Large intestine (tissue), 3 donors: Measurements from ENCODE around the gene UBE2J1. TPM values are rescaled to one million over a fixed set of nuclear protein-coding genes. Genes with fewer than 3 reads are reported as not detected.

Experiments used
- DNase-seq, 2 donors: peaks; one replicate each; pipeline versions ENCODE4 v3.0.0 to v3.0.0-alpha.2; 2013
- H3K27ac ChIP-seq: one replicate; pipeline ENCODE4 v1.5.1; 2013; ENCODE audit warnings: low read length
- H3K27me3 ChIP-seq: 2 replicates; pipeline ENCODE4 v1.6.1; 2013; ENCODE audit warnings: low read length; ENCODE audit not compliant: control insufficient read depth, insufficient read depth
- H3K36me3 ChIP-seq: 2 replicates; pipeline ENCODE4 v1.6.1; 2013; ENCODE audit warnings: low read length; ENCODE audit not compliant: control insufficient read depth, insufficient read depth
- H3K4me1 ChIP-seq: one replicate; pipeline ENCODE4 v1.6.1; 2013; ENCODE audit warnings: low read length; ENCODE audit not compliant: control insufficient read depth, insufficient read depth
- H3K4me3 ChIP-seq: one replicate; pipeline ENCODE4 v1.5.1; 2013; ENCODE audit warnings: low read length
- H3K9me3 ChIP-seq: one replicate; pipeline ENCODE4 v1.6.1; 2013; ENCODE audit warnings: mild to moderate bottlenecking, low read depth, low read length, moderate library complexity; ENCODE audit not compliant: control insufficient read depth
- WGBS: methylation state at CpG from one replicate; pipeline ENCODE4 v1.1.5; 2013; ENCODE audit warnings: low lambda C conversion rate; ENCODE audit not compliant: insufficient coverage; 5-methylcytosine and 5-hydroxymethylcytosine counted together
- polyA plus RNA-seq: library from polyadenylated mRNA; unstranded; fragments of 120-200 nt; gene quantifications from one replicate; pipeline ENCODE4 v1.2.1, GENCODE V29; 2013

The UBE2J1 gene
- polyA plus RNA-seq, 1 donor, result 42.7 TPM

DNA sequence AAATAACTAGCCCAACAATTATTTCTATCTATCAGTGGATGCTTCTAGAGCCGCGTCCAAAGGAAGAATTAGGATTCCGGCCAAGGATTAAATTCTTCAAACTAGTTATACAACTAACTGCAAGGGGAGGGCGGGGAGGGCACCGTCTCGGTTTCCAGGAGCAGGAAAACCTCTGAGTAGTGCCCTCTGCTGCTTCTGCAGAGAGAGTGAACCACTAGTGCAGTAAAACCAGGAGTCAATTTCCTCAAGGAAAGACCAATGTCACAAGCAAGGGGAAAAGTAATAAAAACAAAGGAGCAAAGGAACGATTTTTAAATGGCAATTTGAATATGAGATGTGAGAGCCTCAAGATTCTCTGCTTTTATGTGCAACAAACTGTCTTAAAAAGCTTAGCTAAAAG lies 16.5 kb upstream of the UBE2J1 start:
- Histone ChIP-seq H3K36me3 (peaks cover 2% of the 10 kb centered on the region), H3K27ac (no peak overlapping the region), H3K4me1 (no peaks in the 10 kb centered on the region), H3K4me3 (no peak overlapping the region), H3K9me3 (no peaks in the 10 kb centered on the region), H3K27me3 (no peaks in the 10 kb centered on the region)
- DNase-seq, result peak; percentile 19 to 25
- WGBS, result no CpG with 5 or more reads among the region's 7 CpGs

DNA sequence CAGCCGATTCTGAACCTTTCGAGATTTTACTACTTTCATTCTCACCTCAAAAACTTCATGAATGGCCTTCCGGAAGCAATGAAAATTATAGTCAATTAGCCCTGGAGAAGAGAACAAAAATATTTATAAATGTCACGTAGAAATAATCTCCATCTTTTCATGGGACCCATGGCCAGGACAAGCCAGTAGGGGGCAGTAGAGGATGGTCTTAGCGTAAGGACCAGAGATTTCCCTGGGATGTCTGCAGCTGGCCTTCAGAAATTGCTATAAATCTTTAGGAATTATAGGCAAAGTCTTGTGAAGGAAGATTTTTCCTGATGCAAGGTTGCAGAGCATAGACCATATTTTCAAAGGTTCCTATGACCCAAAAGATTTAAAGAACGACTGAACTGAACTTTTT lies 15.6 kb upstream of the UBE2J1 start:
- no peaks in the 10 kb centered on the region for H3K27me3 ChIP-seq
- H3K4me1 ChIP-seq, result no peaks in the 10 kb centered on the region
- H3K4me3 ChIP-seq, result no peak overlapping the region
- peak; percentile 23 to 35 for DNase-seq
- WGBS, result 17% methylated on average over 3 of the region's 6 CpGs
- no peaks in the 10 kb centered on the region for H3K9me3 ChIP-seq
- H3K36me3 ChIP-seq, result peaks cover 2% of the 10 kb centered on the region
- no peak overlapping the region for H3K27ac ChIP-seq

DNA sequence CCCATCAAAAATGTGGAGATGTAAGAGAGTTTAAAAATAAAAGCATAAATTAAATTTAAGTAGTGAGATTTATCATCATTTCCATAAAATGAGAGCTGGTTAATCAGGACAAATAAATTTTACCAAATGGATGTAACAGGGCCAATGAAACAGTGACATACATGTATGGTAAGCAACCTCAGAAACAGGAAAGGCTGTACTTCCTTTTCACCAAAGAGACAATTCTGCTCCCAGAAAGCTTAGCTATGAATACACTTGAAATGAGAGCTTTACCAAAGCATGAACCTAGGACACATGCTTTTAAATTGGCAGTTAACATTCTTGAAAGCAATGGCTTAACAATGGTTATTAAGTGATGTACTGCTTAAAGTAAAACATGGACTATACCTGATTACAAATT lies 12.1 kb upstream of the UBE2J1 start:
- no peak for DNase-seq
- Histone ChIP-seq H3K4me3 (no peak overlapping the region), H3K27ac (no peak overlapping the region), H3K36me3 (peaks cover 2% of the 10 kb centered on the region), H3K4me1 (no peaks in the 10 kb centered on the region), H3K9me3 (no peaks in the 10 kb centered on the region), H3K27me3 (no peaks in the 10 kb centered on the region)

DNA sequence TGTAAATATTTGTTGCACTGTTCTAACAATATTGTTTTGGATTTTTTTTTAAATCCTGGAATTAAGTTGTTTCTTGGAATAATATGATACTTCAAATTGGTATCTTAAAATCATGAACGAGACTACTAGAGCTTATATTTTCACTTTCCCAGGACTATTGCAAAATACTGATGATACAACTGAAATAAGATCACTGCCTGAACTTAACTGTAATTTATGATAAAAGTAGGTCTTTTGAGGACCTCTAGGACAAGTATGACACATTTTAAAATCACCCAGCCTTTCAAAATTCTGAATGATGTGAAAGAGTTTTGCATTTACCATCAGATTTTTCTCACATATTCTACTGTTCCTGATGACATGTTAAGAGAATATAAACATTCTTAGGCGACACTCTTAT lies 8.6 kb upstream of the UBE2J1 start:
- no peaks in the 10 kb centered on the region for H3K27me3 ChIP-seq
- WGBS, result 100% methylated on average over 1 of the region's 2 CpGs
- no peaks in the 10 kb centered on the region for H3K9me3 ChIP-seq
- H3K4me1 ChIP-seq, result no peaks in the 10 kb centered on the region
- H3K36me3 ChIP-seq, result peaks cover 2% of the 10 kb centered on the region
- no peak overlapping the region for H3K27ac ChIP-seq
- no peak overlapping the region for H3K4me3 ChIP-seq
- DNase-seq, result no peak

DNA sequence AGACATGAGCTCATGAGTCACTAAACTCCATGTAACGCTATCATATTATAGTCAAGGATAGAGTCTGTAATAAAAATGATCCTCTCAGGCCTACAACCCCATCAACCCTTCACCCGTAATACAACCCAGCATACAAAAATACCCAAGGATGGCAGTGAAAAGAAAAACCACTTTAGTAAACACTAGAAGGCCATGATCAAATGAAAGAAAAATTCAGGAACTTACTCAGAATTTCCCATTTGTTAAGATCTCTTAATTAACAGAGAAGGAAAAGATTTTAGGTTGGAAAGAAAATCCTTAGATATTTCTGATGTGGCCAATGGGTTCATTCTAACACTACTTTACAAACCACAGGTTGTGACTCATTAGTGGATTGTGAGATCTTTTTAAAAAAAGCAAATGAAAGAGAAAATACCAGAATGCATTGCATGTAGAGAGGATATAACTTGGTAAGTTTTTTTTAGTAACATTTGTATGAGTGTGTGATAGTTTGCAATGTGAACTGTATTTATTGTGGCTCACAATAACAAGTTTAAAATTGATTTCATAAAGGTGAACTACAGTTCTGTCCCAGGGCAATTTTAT lies 8.0 kb upstream of the UBE2J1 start:
- no CpG with 5 or more reads among the region's 2 CpGs for WGBS
- H3K4me1 ChIP-seq, result no peaks in the 10 kb centered on the region
- no peaks in the 10 kb centered on the region for H3K27me3 ChIP-seq
- DNase-seq, result no peak
- no peaks in the 10 kb centered on the region for H3K9me3 ChIP-seq
- no peaks in the 10 kb centered on the region for H3K36me3 ChIP-seq
- no peak overlapping the region for H3K4me3 ChIP-seq
- no peak overlapping the region for H3K27ac ChIP-seq

DNA sequence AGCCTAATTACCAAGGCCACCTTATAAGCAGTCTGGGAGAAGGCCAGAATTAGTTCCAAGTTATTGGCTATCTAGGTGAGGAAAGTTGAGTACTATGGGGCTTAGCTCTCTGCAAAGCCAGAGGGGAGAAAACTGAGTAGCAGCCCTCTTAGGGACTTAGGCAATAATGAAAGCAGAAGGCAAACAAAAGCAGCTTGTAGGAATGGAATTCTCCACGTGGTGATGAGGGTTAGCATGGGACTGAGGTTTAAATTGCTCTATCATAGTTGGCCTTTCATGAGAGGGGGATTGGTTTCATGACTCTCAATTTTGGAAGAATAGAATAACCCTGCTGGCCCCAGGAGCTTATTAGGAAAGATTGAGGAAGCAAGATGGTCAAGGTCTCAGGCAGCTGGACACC lies 7.0 kb upstream of the UBE2J1 start:
- H3K4me1 ChIP-seq, result no peaks in the 10 kb centered on the region
- no peak overlapping the region for H3K4me3 ChIP-seq
- no peaks in the 10 kb centered on the region for H3K27me3 ChIP-seq
- DNase-seq, result no peak
- no peaks in the 10 kb centered on the region for H3K9me3 ChIP-seq
- H3K36me3 ChIP-seq, result no peaks in the 10 kb centered on the region
- no peak overlapping the region for H3K27ac ChIP-seq
- no CpG with 5 or more reads among the region's 1 CpG for WGBS

DNA sequence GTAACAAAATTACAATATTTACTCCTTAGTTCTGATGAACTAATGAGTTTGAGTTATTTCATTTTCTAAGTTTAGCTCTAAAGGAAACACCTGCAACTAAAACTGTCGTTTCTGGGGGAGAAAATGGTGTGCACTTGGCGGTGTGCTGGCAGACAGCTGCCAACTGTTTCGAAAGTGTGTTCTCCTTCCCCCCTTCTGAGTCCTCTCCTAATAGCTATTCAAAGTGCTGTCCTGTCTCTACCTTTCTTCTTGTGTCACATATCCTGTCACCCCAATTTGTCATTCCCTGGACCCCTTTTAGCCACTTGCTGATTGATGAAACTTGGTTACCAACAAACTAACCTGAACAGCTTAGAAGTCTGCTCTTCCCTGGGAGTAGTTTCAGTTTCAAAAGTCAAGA lies 4.9 kb upstream of the UBE2J1 start:
- Histone ChIP-seq H3K9me3 (no peaks in the 10 kb centered on the region), H3K4me1 (peaks cover 4% of the 10 kb centered on the region), H3K36me3 (no peaks in the 10 kb centered on the region), H3K27me3 (no peaks in the 10 kb centered on the region), H3K4me3 (no peak overlapping the region), H3K27ac (no peak overlapping the region)
- DNase-seq, result no peak
- WGBS, result no CpG with 5 or more reads among the region's 3 CpGs

DNA sequence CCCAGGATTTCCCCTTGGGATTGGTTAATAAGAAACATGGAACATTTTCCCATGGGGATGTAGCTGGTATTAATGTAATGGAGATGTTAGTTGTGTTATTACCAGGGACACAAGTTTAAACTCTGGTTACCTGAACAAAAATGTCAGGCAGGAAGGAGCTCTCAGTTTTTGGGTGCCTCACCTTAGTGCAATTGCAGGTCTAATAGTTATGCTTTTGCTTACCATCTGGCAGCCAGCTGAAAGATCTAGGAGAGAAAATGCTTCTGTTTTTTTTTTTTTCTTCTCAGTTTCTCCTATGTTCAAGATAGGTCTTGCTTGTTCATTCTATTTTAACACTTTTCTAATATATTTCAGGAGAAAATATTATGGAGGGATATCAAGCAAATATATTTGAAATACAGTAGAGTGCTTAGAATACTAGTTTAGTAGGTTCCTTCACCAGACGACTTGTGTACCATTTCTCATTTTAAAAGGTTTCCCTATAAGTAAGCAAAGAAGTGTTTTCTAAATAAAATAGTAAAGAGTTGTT lies 4.2 kb upstream of the UBE2J1 start:
- no peaks in the 10 kb centered on the region for H3K9me3 ChIP-seq
- H3K4me1 ChIP-seq, result peaks cover 4% of the 10 kb centered on the region
- H3K36me3 ChIP-seq, result no peaks in the 10 kb centered on the region
- no peak overlapping the region for H3K27ac ChIP-seq
- no peaks in the 10 kb centered on the region for H3K27me3 ChIP-seq
- no peak overlapping the region for H3K4me3 ChIP-seq
- DNase-seq, result no peak
- WGBS, result 83% methylated on average over 1 of the region's 1 CpG

DNA sequence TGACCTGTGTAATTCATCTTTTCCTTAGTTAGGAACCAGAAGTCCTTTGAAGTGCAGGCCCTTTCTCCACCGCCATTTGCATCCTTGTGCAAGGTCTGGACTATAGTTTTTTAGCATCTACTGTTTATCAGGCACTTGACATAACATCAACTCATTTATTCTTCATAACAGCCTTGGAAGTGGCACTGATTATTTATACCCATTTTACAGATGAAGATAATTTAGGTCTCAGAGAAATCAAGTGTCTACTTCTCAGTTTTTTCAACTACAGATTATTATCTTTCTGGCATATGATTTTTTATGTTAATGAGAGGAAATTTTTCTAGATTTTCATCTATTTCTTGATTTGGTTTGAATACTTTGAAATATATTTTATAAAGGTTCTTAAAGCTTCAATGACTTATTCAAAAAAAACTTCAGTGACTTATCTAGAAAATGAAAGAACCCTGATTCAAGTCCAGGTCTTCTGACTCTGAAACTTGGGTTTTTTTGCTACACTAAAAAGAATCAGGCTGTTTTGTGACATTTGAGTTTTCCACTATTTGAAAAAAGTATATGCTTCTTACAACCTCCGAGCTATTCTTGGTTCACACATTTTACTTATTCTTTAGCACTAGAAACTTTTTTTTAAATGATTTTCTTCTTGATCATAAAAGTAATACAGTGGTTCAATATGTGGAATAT lies 3.1 kb upstream of the UBE2J1 start:
- no peak overlapping the region for H3K4me3 ChIP-seq
- DNase-seq, result no peak
- 100% methylated on average over 1 of the region's 2 CpGs for WGBS
- no peaks in the 10 kb centered on the region for H3K36me3 ChIP-seq
- no peak overlapping the region for H3K27ac ChIP-seq
- H3K9me3 ChIP-seq, result no peaks in the 10 kb centered on the region
- H3K4me1 ChIP-seq, result peaks cover 10% of the 10 kb centered on the region
- H3K27me3 ChIP-seq, result no peaks in the 10 kb centered on the region

DNA sequence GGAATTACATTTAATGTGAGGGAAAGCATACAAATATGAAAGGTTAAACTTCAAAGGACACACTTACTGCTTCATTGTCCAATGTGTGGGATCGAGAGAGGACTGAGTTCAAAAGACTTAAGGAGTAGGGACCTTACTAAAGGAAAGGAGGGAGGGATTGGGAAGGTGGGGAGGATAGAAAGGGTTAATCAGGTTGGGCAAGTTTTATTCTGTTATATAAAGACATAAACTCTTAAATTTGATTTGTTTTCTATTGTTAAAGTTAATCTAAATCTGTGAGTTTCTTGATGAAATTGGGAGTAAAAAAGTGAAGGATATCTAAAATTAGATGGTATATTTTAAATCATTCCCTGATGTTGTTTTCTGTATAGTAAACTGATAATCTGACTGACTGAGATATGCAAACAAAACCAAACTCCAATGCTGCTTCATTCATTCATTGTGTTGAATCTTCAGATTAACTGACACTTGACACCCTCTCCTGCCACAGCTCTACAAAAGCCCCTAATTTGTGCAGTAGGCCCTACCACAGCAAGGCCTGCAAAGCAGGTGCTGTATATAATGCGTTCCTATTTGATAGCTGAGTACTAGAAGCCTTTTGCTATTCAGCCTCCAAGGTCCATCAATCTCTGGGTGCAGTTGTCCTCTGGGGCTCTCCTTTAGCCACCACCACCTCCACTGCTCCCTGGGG lies 1.3 kb upstream of the UBE2J1 start:
- Histone ChIP-seq H3K4me1 (peaks cover 18% of the 10 kb centered on the region), H3K9me3 (no peaks in the 10 kb centered on the region), H3K27ac (no peak overlapping the region), H3K27me3 (no peaks in the 10 kb centered on the region), H3K4me3 (no peak overlapping the region), H3K36me3 (no peaks in the 10 kb centered on the region)
- no CpG with 5 or more reads among the region's 2 CpGs for WGBS
- DNase-seq, result no peak
